ENCODE data around the gene C2orf78. TPM values are rescaled to one million over a fixed set of nuclear protein-coding genes. Genes with fewer than 3 reads are reported as not detected.
"Not testable (repeated sequence)": the region's sequence is repeated elsewhere in the genome, so short reads cannot be mapped to it uniquely, and the experiment has no call there.

Gene C2orf78
- total and polyA plus RNA-seq, 9 of the 15 experiments (the other 6 are each of a cell fraction or from before 2014, with no cell fraction given), result 0.04 to 0.28 (median 0.20) TPM

GRCh38 chr2:73778867-73779466, 5.0 kb upstream of the C2orf78 start:
- Histone ChIP-seq H3K9ac (ENCODE audit: insufficient read depth in 1 of 2, low read depth in 2 of 2, low read length in 2 of 2) (peak overlapping the region; percentile 89 to 99), H3K4me2 (ENCODE audit: insufficient read depth, low read length) (peak overlapping the region; percentile 98), H3K4me3 (peak overlapping the region; percentile 72), H3K36me3 (ENCODE audit: control insufficient read depth, insufficient read depth, low read length) (peaks cover 31% of the 10 kb centered on the region), H3K79me2 (ENCODE audit: control insufficient read depth, insufficient read depth, low read length) (peaks cover 19% of the 10 kb centered on the region), H2AFZ (ENCODE audit: low read depth, low read length) (peak overlapping the region; percentile 98), H3K27ac (ENCODE audit: extremely low read depth, low read depth, low read length) (peak overlapping the region; percentile 75)
- WGBS (ENCODE audit: insufficient coverage, low coverage, missing lambda C conversion rate), result 16% methylated on average over 18 of the region's 18 CpGs
- TF ChIP-seq ADNP (tag; IDR thresholded peaks at IDR 0.05) (peak; percentile 23; the same call in 1 of the 2 replicates), HDAC1 (IDR thresholded peaks at IDR 0.05) (peak in 1 of 2 experiments; percentile 24; a peak in 1 of 4 replicates), ARID1B (IDR thresholded peaks at IDR 0.05) (0 out of 2 replicates have a peak, but pooled peaks have one; percentile 13), KDM1A (IDR thresholded peaks at IDR 0.05) (peak; percentile 49 to 66; a peak in 2 of 4 replicates), DPF2 (IDR thresholded peaks at IDR 0.05) (0 out of 2 replicates have a peak, but pooled peaks have one; percentile 18), MEIS2 (IDR thresholded peaks at IDR 0.05; ENCODE audit: partially characterized antibody) (peak; percentile 67), ZNF3 (CRISPR knock-in tag; IDR thresholded peaks at IDR 0.05) (peak; percentile 5; the same call in 1 of the 2 replicates), PBX2 (tag; conservative IDR thresholded peaks at IDR 0.05; ENCODE audit: low read depth) (0 out of 2 replicates have a peak, but pooled peaks have one; percentile 33)
- TF ChIP-seq, protein P1, sequence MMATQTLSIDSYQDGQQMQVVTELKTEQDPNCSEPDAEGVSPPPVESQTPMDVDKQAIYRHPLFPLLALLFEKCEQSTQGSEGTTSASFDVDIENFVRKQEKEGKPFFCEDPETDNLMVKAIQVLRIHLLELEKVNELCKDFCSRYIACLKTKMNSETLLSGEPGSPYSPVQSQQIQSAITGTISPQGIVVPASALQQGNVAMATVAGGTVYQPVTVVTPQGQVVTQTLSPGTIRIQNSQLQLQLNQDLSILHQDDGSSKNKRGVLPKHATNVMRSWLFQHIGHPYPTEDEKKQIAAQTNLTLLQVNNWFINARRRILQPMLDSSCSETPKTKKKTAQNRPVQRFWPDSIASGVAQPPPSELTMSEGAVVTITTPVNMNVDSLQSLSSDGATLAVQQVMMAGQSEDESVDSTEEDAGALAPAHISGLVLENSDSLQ (IDR thresholded peaks at IDR 0.05), result peak; percentile 50
- BruUV-seq (replicated peaks); H4K20me1 ChIP-seq (replicated peaks; ENCODE audit: control insufficient read depth, insufficient read depth, low read length); CTCF ChIA-PET (ENCODE audit: low intra/inter-chr PET ratio); DNase-seq (ENCODE audit: extremely low read depth in 1 of 4, low spot score in 3 of 4); H3K27me3 ChIP-seq (ENCODE audit: control insufficient read depth in 2 of 2, insufficient read depth in 2 of 2, low read length in 2 of 2); FAIRE-seq; H3K9me1 ChIP-seq (ENCODE audit: control insufficient read depth, insufficient read depth, low read length); H3K9me3 ChIP-seq (replicated peaks; ENCODE audit: control insufficient read depth, insufficient read depth, low read depth, low read length); H3K4me1 ChIP-seq (replicated peaks in 1 of 2; ENCODE audit: control insufficient read depth in 2 of 2, insufficient read depth in 2 of 2, low read length in 2 of 2); in situ Hi-C loops (cut with MboI); TF ChIP-seq PBX2 (CRISPR knock-in tag; IDR thresholded peaks at IDR 0.05; ENCODE audit: low read depth): not testable (repeated sequence)
- ATAC-seq, result peak; percentile 18
- intact Hi-C loops (cut with micrococcal nuclease), result loop anchor here (10.0 kb wide), 1 partner anchor 84 kb away; no protein-coding TSS in a partner anchor
- POLR2A ChIA-PET, result interaction anchor here (0.5 to 0.9 kb wide), 4 partner anchors 40 to 798 kb away, joined by 3 read pairs; partner anchors contain the start of gene TPRKB
